ENCODE results near the gene LGALS9. TPM values are rescaled to one million over a fixed set of nuclear protein-coding genes. Genes with fewer than 3 reads are reported as not detected.

Gene LGALS9
- polyA plus RNA-seq, 1 of the 3 experiments (the other 2 are of a cell fraction), result 0.21 TPM

- TF ChIP-seq, protein P1, sequence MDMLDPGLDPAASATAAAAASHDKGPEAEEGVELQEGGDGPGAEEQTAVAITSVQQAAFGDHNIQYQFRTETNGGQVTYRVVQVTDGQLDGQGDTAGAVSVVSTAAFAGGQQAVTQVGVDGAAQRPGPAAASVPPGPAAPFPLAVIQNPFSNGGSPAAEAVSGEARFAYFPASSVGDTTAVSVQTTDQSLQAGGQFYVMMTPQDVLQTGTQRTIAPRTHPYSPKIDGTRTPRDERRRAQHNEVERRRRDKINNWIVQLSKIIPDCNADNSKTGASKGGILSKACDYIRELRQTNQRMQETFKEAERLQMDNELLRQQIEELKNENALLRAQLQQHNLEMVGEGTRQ (IDR thresholded peaks at IDR 0.05; ENCODE audit: borderline replicate concordance, low read depth, low read length), result no peak
- TF ChIP-seq FOXM1 (IDR thresholded peaks at IDR 0.05; ENCODE audit: low read depth), result no peak
- no peak for TF ChIP-seq SMC3 (IDR thresholded peaks at IDR 0.05; ENCODE audit: low read depth, low read length)
- TF ChIP-seq JUND (IDR thresholded peaks at IDR 0.05), result no peak
These were observed 39.0 kb upstream of the LGALS9 start (continued) for GRCh38 chr17:27591986-27592385.

- 95% methylated on average over 6 of the region's 9 CpGs for WGBS (ENCODE audit: low lambda C conversion rate)
These were observed 37.6 kb upstream of the LGALS9 start for GRCh38 chr17:27593232-27593856.

More at GRCh38 chr17:27593232-27593856, 37.6 kb upstream of the LGALS9 start:
- Histone ChIP-seq H3K9ac (no peak overlapping the region), H3K36me3 (replicated peaks in 1 of 2; ENCODE audit: control insufficient read depth in 1 of 2, insufficient read depth in 2 of 2, low read length in 1 of 2) (peaks cover 0 to 18% of the 10 kb centered on the region in 2 experiments), H3K27me3 (ENCODE audit: insufficient read depth) (no peaks in the 10 kb centered on the region), H3K27ac (ENCODE audit: low read depth in 2 of 2, low read length in 1 of 2) (no peak overlapping the region), H4K20me1 (ENCODE audit: insufficient read depth) (no peaks in the 10 kb centered on the region), H3K9me3 (no peaks in the 10 kb centered on the region), H3K4me2 (no peak overlapping the region), H3K4me1 (ENCODE audit: control insufficient read depth in 1 of 2, insufficient read depth in 2 of 2, low read depth in 1 of 2, low read length in 1 of 2) (peaks cover 0 to 24% of the 10 kb centered on the region in 2 experiments; a peak in 2 of 4 replicates), H3F3A (replicated peaks; ENCODE audit: insufficient read depth) (no peaks in the 10 kb centered on the region), H3K79me2 (ENCODE audit: insufficient read depth) (no peaks in the 10 kb centered on the region), H2AFZ (ENCODE audit: low read depth) (no peak overlapping the region), H3K9me2 (no peaks in the 10 kb centered on the region), H3K4me3 (ENCODE audit: low read depth in 2 of 2, low read length in 1 of 2) (no peak overlapping the region)
- CTCF ChIA-PET, result interaction anchor here (1.0 to 15.0 kb wide), 6 partner anchors 9 to 261 kb away, joined by 3 to 222 read pairs (median 6); partner anchors contain the start of gene KSR1
- POLR2A ChIA-PET, result interaction anchor here (0.7 to 1.2 kb wide), 3 partner anchors 16 to 138 kb away, joined by 3 to 4 read pairs (median 3); partner anchors contain the start of gene KSR1
- no peak for TF ChIP-seq FOXM1 (IDR thresholded peaks at IDR 0.05; ENCODE audit: low read depth)
- no peak for TF ChIP-seq TEAD4 (IDR thresholded peaks at IDR 0.05; ENCODE audit: borderline replicate concordance, insufficient read depth)
- TF ChIP-seq GATA2 (CRISPR knock-in tag; IDR thresholded peaks at IDR 0.05), result no peak
- TF ChIP-seq GABPA (IDR thresholded peaks at IDR 0.05; ENCODE audit: low read depth), result no peak
- TF ChIP-seq TAF1 (IDR thresholded peaks at IDR 0.05; ENCODE audit: borderline replicate concordance, low read depth, low read length), result no peak
- TF ChIP-seq MEF2A (IDR thresholded peaks at IDR 0.05; ENCODE audit: borderline replicate concordance, low read depth), result no peak
- no peak for TF ChIP-seq NFIC (IDR thresholded peaks at IDR 0.05; ENCODE audit: borderline replicate concordance)
- TF ChIP-seq, protein P1 (IDR thresholded peaks at IDR 0.05; ENCODE audit: borderline replicate concordance, low read depth, low read length), result no peak
- no peak for TF ChIP-seq RCOR1 (IDR thresholded peaks at IDR 0.05; ENCODE audit: low read length)
- TF ChIP-seq MXI1 (IDR thresholded peaks at IDR 0.05; ENCODE audit: low read depth, low read length), result no peak
- no peak for TF ChIP-seq ELF1 (IDR thresholded peaks at IDR 0.05)
- TF ChIP-seq, protein P2, sequence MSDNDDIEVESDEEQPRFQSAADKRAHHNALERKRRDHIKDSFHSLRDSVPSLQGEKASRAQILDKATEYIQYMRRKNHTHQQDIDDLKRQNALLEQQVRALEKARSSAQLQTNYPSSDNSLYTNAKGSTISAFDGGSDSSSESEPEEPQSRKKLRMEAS (IDR thresholded peaks at IDR 0.05; ENCODE audit: low read depth), result no peak
- no peak for TF ChIP-seq RXRA (IDR thresholded peaks at IDR 0.05; ENCODE audit: borderline replicate concordance, low read depth)
- TF ChIP-seq CTCF (IDR thresholded peaks at IDR 0.05), result no peak
- no peak for TF ChIP-seq SIN3A (IDR thresholded peaks at IDR 0.05; ENCODE audit: borderline replicate concordance, low read depth, low read length)
- no peak for TF ChIP-seq POLR2AphosphoS5 (IDR thresholded peaks at IDR 0.05; ENCODE audit: low read depth, low read length)
- no peak for DNase-seq
